ENCODE data around the gene ELMOD1. TPM values are rescaled to one million over a fixed set of nuclear protein-coding genes. Genes with fewer than 3 reads are reported as not detected.

ELMOD1 gene
- total and polyA plus RNA-seq, 2 experiments from 2014 or later = 1.2 to 1.6 TPM

GRCh38 chr11:107562647-107563208, 28.2 kb upstream of the ELMOD1 start (continued):
- TF ChIP-seq CREB1 (CRISPR knock-in tag; IDR thresholded peaks at IDR 0.05; ENCODE audit: low read depth) = no peak

- Histone ChIP-seq H3K27ac (ENCODE audit: low read depth) (no peak overlapping the region), H3K9me2 (ENCODE audit: insufficient read depth) (no peaks in the 10 kb centered on the region), H3K27me3 (ENCODE audit: insufficient read depth) (no peaks in the 10 kb centered on the region), H3K36me3 (ENCODE audit: insufficient read depth) (no peaks in the 10 kb centered on the region), H3K79me2 (replicated peaks; ENCODE audit: insufficient read depth) (peaks cover 46% of the 10 kb centered on the region), H3K4me1 (ENCODE audit: insufficient read depth) (peaks cover 17% of the 10 kb centered on the region), H3K4me3 (no peak overlapping the region), H3F3A (replicated peaks; ENCODE audit: low read depth) (no peaks in the 10 kb centered on the region), H4K20me1 (replicated peaks; ENCODE audit: insufficient read depth) (no peaks in the 10 kb centered on the region; the same call in 1 of the 2 replicates), H3K4me2 (peak overlapping the region; percentile 95; the same call in 1 of the 2 replicates), H2AFZ (no peak overlapping the region)
- Mint-ChIP-seq H3K27me3 (ENCODE audit: insufficient read depth, low read depth, poor library complexity) (peaks cover 4% of the 10 kb centered on the region), H3K4me3 (0 out of 3 replicates have a peak overlapping the region, but pooled peaks have one; percentile 30), H3K36me3 (ENCODE audit: low read depth) (peaks cover 3% of the 10 kb centered on the region; the same call in 2 of the 3 replicates), H3K4me1 (peaks cover 15% of the 10 kb centered on the region), H3K27ac (no peak overlapping the region; the same call in 1 of the 2 replicates), H3K9me3 (no peaks in the 10 kb centered on the region)
- TF ChIP-seq STAT1 (IDR thresholded peaks at IDR 0.05; ENCODE audit: unreplicated experiment) = no peak
- no peak for TF ChIP-seq ZNF114 (CRISPR knock-in tag; IDR thresholded peaks at IDR 0.05)
- no peak for TF ChIP-seq CREB1 (CRISPR knock-in tag; IDR thresholded peaks at IDR 0.05; ENCODE audit: low read depth)
- TF ChIP-seq CTCF (conservative IDR thresholded peaks at IDR 0.05; ENCODE audit: low read depth in 2 of 2) = peak; percentile 71 to 72
- TF ChIP-seq NANOG (IDR thresholded peaks at IDR 0.05; ENCODE audit: borderline replicate concordance) = no peak
- no peak for TF ChIP-seq REST (IDR thresholded peaks at IDR 0.05; ENCODE audit: unreplicated experiment)
- ATAC-seq (no peak), DNase-seq (ENCODE audit: low spot score) (peak; percentile 52)
Measured at GRCh38 chr11:107563702-107564101, 27.2 kb upstream of the ELMOD1 start.

- H3K4me1 ChIP-seq (ENCODE audit: insufficient read depth) = peaks cover 21% of the 10 kb centered on the region
- H3K79me2 ChIP-seq (replicated peaks; ENCODE audit: insufficient read depth) = peaks cover 46% of the 10 kb centered on the region
- peak overlapping the region; percentile 95 for H3K4me2 ChIP-seq
- H3K4me3 ChIP-seq = peak overlapping the region; percentile 84
- peak overlapping the region; percentile 93 for H2AFZ ChIP-seq
- no peaks in the 10 kb centered on the region for H3K9me3 Mint-ChIP-seq
- ATAC-seq (no peak), DNase-seq (ENCODE audit: low spot score) (no peak)
- no peaks in the 10 kb centered on the region for H3K36me3 ChIP-seq (ENCODE audit: insufficient read depth)
- no peaks in the 10 kb centered on the region for H3K27me3 ChIP-seq (ENCODE audit: insufficient read depth)
- no peaks in the 10 kb centered on the region; the same call in 1 of the 2 replicates for H4K20me1 ChIP-seq (replicated peaks; ENCODE audit: insufficient read depth)
- no peak overlapping the region for H3K27ac ChIP-seq (ENCODE audit: low read depth)
- peak overlapping the region; percentile 96; the same call in 1 of the 2 replicates for H3K27ac Mint-ChIP-seq
- H3K9me2 ChIP-seq (ENCODE audit: insufficient read depth) = no peaks in the 10 kb centered on the region
- H3K36me3 Mint-ChIP-seq (ENCODE audit: low read depth) = no peaks in the 10 kb centered on the region
- peak overlapping the region; percentile 95 for H3K4me3 Mint-ChIP-seq
- H3K4me1 Mint-ChIP-seq = peaks cover 15% of the 10 kb centered on the region
- H3F3A ChIP-seq (replicated peaks; ENCODE audit: low read depth) = no peaks in the 10 kb centered on the region
- TF ChIP-seq JUNB (IDR thresholded peaks at IDR 0.05; ENCODE audit: unreplicated experiment) = no peak
- TF ChIP-seq ZNF114 (CRISPR knock-in tag; IDR thresholded peaks at IDR 0.05) = no peak
- TF ChIP-seq EZH2 (IDR thresholded peaks at IDR 0.05; ENCODE audit: low read depth, unreplicated experiment) = no peak
- TF ChIP-seq CREB1 (CRISPR knock-in tag; IDR thresholded peaks at IDR 0.05; ENCODE audit: low read depth) = no peak
- no peak for TF ChIP-seq NANOG (IDR thresholded peaks at IDR 0.05; ENCODE audit: borderline replicate concordance)
- TF ChIP-seq ETS1 (IDR thresholded peaks at IDR 0.05) = no peak
- peaks cover 4% of the 10 kb centered on the region for H3K27me3 Mint-ChIP-seq (ENCODE audit: insufficient read depth, low read depth, poor library complexity)
Measured at GRCh38 chr11:107564877-107565218, 26.1 kb upstream of the ELMOD1 start.

All from GM23338 (cell line).